Stimulated activated naive CD4-positive, alpha-beta T cell treated with Interleukin-2 at 50 U/mL for 16 hours (primary cell): ENCODE results near the gene ATOH1.

ENCODE experiments used
- DNase-seq: peaks from one replicate; lab custom pipeline; 2025; lab: John Stamatoyannopoulos, UW

ATOH1 gene

GRCh38 chr4:93834249-93835066 lies 5.9 kb downstream of the ATOH1 start:
- no peak for DNase-seq

GRCh38 chr4:93835929-93836328 lies 7.4 kb downstream of the ATOH1 start:
- DNase-seq: no peak

- no peak for DNase-seq
Observed at GRCh38 chr4:93839704-93840103, 11.2 kb downstream of the ATOH1 start.

DNA sequence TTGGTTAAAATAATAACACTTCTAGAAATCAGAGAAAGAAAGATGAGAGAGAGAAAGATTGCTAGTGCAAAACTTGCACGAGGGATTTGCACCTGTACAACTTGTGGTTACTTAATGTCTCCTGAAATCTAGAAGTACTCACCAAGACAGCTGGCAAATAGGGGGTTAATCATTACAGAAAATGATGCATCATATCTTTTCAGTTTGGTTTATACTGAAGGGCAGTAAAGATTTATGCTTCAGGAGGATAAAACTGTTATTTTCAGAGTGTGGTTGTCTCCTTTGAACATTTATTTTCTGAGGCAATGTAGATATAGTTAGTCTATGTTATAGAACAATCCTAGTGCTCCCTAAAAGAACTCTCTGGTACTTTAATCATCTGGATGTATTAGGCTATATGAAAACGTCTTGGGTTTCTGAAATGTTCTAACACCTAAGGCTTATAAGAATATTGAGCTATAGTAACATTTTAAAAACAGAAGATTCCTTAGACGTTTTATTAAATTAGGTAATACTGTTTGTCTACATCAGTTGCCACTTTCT lies 13.3 kb downstream of the ATOH1 start:
- no peak for DNase-seq

DNA sequence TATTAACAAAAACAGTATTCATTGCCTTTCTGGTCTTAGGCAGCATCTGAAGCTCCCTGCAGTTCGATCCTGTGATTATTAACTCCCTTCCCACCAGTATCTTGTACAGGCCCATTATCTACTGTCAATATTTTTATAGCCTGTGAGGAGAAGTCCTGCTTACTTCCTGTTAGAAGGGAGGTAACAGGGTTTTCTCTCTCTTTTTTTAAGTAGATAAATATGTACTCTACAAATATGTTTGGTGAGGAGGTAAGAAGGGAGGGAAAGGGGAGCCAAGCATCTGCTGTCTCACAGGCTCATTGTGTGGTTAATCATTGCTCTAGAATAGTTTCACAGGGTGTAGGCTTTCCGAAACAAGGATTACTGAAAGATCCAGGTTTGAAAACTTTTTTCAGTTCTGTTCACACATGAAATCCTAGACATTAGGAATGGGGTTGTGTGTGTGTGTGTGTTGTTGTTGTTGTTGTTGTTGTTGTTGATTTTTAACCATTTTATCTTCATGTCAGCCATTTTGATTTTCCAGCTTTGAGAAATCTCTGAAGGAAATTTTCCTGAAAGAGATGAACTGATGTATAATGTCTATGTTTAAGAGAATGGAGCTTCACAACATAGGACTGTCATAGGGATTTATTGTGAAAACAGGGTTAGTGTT lies 14.2 kb downstream of the ATOH1 start:
- no peak for DNase-seq

DNA sequence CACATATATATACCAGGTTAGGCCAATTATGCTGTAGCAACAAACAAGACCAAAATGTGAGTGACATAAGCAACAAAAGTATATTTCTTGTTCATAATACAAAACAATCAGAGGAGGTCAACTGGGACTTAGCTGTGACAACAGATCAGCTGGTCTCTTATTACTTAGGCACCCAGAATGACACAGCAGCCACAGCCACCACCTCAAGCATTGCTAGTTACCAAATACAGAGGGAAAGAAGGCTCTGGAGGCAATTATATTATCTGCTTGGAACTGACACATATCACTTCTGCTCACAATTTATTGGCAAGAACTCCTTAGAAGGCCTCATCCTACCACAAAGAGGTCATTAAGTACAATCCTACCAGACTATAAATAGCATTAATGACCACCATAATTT lies 15.2 kb downstream of the ATOH1 start:
- no peak for DNase-seq

- DNase-seq: no peak
Observed at GRCh38 chr4:93852680-93853079, 24.1 kb downstream of the ATOH1 start.

- DNase-seq: no peak
Observed at GRCh38 chr4:93855926-93856325, 27.4 kb downstream of the ATOH1 start.

DNA sequence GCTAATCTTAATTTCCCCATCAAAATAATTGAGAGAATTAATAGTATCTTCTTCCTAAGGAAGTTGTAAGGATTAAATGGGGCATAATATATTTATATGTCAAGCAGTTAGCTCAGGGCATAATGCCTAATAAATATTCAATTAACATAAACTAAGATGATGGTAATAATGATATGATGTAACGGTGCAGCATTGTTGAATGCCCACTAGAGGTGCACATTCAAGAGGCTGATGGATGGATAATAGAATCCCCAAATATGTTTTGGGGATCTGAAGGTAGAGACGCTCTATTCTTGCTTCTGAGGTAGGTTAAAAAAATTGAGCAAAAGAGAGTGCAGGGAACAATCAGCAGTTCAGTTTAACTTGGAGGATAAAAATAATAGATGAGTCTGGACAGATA lies 37.1 kb downstream of the ATOH1 start:
- DNase-seq: no peak

DNA sequence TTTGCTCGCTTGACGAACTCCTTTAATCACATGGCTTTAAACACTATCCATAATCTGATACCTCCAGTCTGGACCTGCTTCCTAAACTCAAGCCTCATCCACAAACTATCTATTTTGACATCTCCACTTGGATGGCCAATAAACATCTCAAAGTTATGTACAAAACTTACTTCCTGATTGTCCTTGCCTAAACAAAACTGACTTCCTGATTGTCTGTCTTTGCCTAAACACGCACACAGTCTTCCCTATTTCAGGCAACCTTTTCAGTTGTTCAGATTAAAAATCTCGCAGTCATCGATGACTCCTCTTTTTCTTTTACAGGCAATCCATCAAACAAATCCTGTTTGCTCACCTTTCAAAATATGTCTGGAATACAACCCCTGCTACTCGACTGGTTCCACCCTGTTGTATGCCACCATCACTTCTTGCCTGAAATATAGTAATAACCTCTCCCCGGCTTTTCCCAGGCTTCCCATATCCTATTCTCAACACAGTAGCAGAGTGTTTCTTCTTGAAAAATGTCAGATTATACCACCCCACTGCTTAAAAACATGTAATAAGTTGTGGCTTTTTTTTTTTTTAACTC lies 39.0 kb downstream of the ATOH1 start:
- no peak for DNase-seq

GRCh38 chr4:93870876-93871458 lies 42.4 kb downstream of the ATOH1 start:
- no peak for DNase-seq

- no peak for DNase-seq
Observed at GRCh38 chr4:93876754-93877153, 48.2 kb downstream of the ATOH1 start.

- no peak for DNase-seq
Observed at GRCh38 chr4:93878566-93878965, 50.0 kb downstream of the ATOH1 start.

DNA sequence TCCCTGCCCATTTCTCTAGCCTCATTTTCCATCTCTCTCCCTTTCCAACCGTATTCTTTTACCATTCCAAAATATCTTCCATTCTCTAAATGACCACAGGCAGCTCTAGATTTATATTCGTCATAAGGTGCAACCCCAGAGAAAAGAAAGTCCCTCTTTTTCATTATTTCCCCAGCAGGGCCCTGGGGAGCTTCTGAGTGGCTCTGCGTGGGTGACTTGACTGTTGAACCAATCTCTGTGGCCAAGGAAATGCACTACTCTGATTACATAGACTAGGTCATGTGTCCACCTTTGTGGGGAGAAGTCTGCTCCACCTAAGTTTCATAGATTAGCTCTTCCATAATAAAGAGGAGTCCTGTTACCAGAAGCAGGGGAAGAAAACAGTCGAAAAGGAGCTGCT lies 51.4 kb downstream of the ATOH1 start:
- no peak for DNase-seq
